Measurements from ENCODE around the gene RNF4.
A peak's percentile ranks its signal among the peaks of the same experiment; 100 is the strongest.

RNF4 gene

GRCh38 chr4:2469192-2469984 lies 482 bp downstream of the RNF4 start (continued):
- TF ChIP-seq PATZ1 (CRISPR knock-in tag; IDR thresholded peaks at IDR 0.05; ENCODE audit: borderline replicate concordance), result no peak
- no peak for TF ChIP-seq RARB (CRISPR knock-in tag; IDR thresholded peaks at IDR 0.05)
- no peak for TF ChIP-seq SNAI2 (CRISPR knock-in tag; IDR thresholded peaks at IDR 0.05)
- TF ChIP-seq CREB5 (CRISPR knock-in tag; IDR thresholded peaks at IDR 0.05; ENCODE audit: low read depth), result no peak
- no peak for TF ChIP-seq ARNTL (CRISPR knock-in tag; IDR thresholded peaks at IDR 0.05; ENCODE audit: borderline replicate concordance, low read depth)

- TF ChIP-seq ZFP30 (CRISPR knock-in tag; IDR thresholded peaks at IDR 0.05) (no peak), GLIS3 (CRISPR knock-in tag; IDR thresholded peaks at IDR 0.05) (no peak), POU6F1 (CRISPR knock-in tag; IDR thresholded peaks at IDR 0.05; ENCODE audit: borderline replicate concordance, low read depth) (no peak), ZFP3 (CRISPR knock-in tag; IDR thresholded peaks at IDR 0.05) (no peak), ARNTL (CRISPR knock-in tag; IDR thresholded peaks at IDR 0.05; ENCODE audit: borderline replicate concordance, low read depth) (no peak), TOX (CRISPR knock-in tag; IDR thresholded peaks at IDR 0.05; ENCODE audit: borderline replicate concordance) (no peak), ZC3H10 (CRISPR knock-in tag; IDR thresholded peaks at IDR 0.05) (no peak), PATZ1 (CRISPR knock-in tag; IDR thresholded peaks at IDR 0.05; ENCODE audit: borderline replicate concordance) (no peak), PPARA (CRISPR knock-in tag; IDR thresholded peaks at IDR 0.05; ENCODE audit: borderline replicate concordance) (no peak), OSR1 (CRISPR knock-in tag; IDR thresholded peaks at IDR 0.05) (no peak), CSDC2 (CRISPR knock-in tag; IDR thresholded peaks at IDR 0.05) (no peak), ZNF70 (CRISPR knock-in tag; IDR thresholded peaks at IDR 0.05) (no peak), CSRNP3 (CRISPR knock-in tag; IDR thresholded peaks at IDR 0.05) (no peak), RARB (CRISPR knock-in tag; IDR thresholded peaks at IDR 0.05) (no peak), TCF4 (CRISPR knock-in tag; IDR thresholded peaks at IDR 0.05; ENCODE audit: borderline replicate concordance) (no peak), ISL1 (CRISPR knock-in tag; IDR thresholded peaks at IDR 0.05) (no peak), ZNF8 (CRISPR knock-in tag; IDR thresholded peaks at IDR 0.05) (no peak)
These were observed 1.9 kb downstream of the RNF4 start for GRCh38 chr4:2470791-2471190.

GRCh38 chr4:2472187-2472586 lies 3.3 kb downstream of the RNF4 start:
- TF ChIP-seq ZFP30 (CRISPR knock-in tag; IDR thresholded peaks at IDR 0.05) (no peak), ZFP3 (CRISPR knock-in tag; IDR thresholded peaks at IDR 0.05) (no peak), ISL1 (CRISPR knock-in tag; IDR thresholded peaks at IDR 0.05) (no peak)
- no peak for ATAC-seq

More at GRCh38 chr4:2470791-2471190, 1.9 kb downstream of the RNF4 start:
- no peak for ATAC-seq

- ATAC-seq, result peak; percentile 22; the same call in 1 of the 3 replicates
These were observed 9.3 kb downstream of the RNF4 start for GRCh38 chr4:2478229-2478628.

More at GRCh38 chr4:2478229-2478628, 9.3 kb downstream of the RNF4 start:
- TF ChIP-seq ESRRG (CRISPR knock-in tag; IDR thresholded peaks at IDR 0.05) (no peak), POU6F1 (CRISPR knock-in tag; IDR thresholded peaks at IDR 0.05; ENCODE audit: borderline replicate concordance, low read depth) (no peak), CREB5 (CRISPR knock-in tag; IDR thresholded peaks at IDR 0.05; ENCODE audit: low read depth) (no peak)

Data from SK-N-SH treated with all-trans-retinoic acid at 6 μM for 48 hours (cell line).